ENCODE measurements around the gene FGD2. TPM values are rescaled to one million over a fixed set of nuclear protein-coding genes. Genes with fewer than 3 reads are reported as not detected.
"Not testable (repeated sequence)": the region's sequence is repeated elsewhere in the genome, so short reads cannot be mapped to it uniquely, and the experiment has no call there.

The FGD2 gene
- total RNA-seq, 1 donor from 2014 or later, result 5.4 TPM

DNA sequence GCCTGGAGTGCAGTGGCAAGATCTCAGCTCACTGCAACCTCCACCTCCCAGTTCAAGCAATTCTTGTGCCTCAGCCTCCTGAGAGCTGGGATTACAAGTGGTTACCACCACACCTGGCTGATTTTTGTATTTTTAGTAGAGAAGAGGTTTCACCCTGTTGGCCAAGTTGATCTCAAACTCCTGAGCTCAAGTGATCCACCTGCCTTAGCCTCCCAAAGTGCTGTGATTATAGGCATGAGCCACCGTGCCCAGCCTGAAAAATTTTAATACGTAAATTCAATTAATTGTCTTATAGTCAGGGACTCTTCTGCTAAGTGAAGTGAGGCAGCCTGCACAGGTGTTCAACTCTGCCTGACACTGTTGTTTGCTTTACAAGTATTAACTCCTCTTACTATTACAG lies 15.1 kb upstream of the FGD2 start:
- DNase-seq, result not testable (repeated sequence)

DNA sequence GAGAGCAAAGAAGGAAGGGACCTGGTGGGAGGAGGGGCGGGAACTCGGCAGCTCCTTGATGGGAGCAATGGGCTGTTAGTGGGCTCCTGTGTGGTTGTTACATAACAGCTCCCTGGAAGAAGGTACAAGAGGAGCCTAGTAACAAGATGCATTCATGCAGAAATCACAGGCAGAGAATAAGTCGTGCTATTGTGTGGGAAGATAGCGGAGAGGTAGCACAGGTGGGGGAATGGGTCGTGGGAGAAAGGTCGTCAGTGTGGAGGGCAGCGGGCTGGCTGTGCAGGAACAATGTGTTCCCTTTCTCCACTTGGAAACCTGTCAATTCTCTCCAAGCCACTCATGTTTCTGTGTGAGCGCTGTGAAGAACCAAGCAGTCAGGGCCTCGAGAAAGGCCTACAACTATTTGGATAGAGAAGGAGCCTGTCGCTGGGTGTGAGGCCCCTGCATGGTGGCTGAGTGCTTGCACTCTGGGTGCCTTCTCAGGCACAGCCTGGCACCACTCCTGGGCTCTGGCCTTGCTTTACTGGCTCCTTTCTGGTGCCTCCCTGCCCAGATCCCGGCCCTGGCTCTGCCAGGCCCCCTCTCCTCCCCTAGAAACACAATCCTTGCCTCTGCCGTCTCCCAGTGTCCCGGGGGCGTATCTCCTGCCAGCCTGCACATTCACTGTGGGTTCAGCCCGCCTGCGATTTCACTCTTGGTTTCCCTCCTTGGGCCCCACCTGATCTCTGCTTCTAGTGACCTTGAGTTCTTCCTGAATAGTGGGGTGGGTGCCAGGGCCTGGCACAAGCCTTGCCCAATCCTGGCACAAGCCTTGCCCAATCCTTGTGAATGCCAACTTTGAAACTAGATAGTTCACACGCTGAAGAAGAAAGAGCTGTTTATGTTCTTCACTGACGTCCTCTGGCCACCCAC lies 7.4 kb upstream of the FGD2 start:
- DNase-seq, result no peak

DNA sequence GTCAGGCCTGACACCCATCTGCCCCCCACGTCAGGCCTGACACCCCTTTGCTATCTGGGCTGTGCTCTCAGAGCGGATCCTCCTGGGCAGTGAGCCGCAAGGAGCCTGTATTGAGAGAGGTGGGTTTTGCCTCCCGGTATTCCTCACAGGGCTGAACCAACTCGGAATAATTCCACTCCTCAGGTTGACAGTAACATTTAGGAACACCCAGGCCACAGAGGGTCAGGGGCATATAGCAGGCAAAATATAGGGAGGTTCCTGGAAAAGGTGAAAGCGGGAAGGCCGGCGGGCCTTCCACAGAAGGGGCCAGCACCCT lies 6.8 kb upstream of the FGD2 start:
- no peak for DNase-seq

DNA sequence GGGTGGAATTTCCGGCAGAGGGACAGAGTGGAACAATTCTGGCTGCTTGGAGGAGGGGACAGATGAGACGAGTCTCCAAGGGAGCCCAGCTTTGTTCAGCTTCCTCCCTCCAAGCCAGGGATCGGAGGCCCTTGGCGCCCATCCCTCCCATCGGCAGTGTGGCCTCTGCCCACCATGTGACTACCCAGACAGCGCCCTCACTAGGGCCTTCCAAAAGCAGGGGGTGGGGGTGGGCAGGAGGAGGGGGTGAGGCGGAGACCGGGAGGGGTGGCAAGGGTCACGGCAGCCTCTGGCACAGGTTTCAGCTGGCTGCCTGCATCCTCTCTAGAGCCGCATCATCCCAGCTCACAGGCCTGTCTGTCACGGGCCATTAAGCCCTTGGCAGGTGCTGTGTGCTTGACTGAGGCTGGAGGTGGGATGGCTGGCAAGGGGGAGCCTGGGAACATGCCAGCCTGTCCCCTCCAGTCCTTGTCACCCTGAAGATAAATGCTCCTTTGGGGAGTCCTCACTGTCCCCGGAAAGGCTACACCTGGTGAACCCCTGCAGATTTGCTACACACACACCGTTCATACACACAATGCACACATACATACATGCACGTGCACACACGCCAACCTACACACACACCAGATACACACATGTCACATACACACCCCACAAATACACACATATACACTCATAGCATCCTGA lies 6.2 kb upstream of the FGD2 start:
- no peak for DNase-seq

DNA sequence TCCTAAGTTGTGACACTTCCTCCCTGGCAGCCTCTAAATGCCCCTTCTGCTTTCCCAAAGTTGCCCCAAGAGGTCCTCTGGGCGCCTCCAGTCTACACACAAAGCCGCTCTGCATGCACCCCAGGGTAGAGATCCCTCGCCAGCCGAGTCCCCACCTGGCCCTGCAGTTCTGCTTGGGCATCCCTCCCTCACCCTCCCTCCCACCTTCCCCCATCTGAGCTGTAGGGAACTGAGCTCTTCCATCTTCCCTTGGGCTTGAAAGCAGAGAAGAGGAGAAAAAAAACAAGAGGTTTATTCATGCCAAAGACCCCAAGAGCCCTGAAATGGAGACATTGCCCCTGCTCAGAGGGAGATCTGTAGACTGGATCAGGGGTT lies 5.7 kb upstream of the FGD2 start:
- no peak for DNase-seq

DNA sequence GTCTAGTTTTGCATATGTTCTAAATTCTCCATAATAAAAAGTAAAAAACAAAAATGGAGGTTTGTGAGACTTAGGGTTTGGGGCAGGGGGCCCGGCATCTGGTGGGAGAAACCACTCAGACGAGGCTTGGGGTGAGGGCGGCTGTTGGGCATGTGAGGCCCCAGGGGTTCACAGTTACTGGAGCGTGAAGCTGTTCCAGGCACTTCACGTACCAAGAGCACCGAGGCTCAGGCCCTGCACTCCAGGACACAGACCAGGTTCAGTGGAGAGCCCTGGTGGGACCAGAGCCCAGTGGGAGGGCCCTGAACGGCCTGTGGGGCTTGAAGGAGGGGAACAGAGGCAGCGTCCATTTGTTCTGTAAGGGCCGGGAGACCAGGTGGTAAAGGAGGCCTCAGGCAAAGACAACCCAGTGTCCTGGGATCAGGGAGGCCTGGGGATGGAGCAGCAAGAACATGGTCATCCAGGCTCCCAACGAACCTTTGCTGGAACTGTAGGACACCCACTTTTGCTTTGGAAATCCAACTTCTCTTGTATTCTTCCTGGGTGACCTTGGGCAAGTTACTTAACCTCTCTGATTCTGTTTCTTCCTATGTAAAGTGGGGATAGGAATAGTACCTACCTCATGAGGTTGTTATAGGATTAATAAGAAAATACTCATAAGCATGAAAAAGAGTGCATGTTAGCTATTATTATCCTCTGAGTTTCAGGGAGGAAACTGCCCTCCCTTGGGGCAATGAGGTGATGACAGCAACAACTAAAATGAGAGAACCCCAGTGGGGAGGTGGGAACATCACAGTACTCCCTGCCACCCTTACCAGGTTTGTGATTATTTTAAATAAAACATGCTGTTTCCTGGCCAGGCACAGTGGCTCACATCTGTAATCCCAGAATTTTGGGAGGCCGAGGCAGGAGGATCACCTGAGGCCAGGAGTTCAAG lies 1.1 kb upstream of the FGD2 start:
- DNase-seq, result no peak

DNA sequence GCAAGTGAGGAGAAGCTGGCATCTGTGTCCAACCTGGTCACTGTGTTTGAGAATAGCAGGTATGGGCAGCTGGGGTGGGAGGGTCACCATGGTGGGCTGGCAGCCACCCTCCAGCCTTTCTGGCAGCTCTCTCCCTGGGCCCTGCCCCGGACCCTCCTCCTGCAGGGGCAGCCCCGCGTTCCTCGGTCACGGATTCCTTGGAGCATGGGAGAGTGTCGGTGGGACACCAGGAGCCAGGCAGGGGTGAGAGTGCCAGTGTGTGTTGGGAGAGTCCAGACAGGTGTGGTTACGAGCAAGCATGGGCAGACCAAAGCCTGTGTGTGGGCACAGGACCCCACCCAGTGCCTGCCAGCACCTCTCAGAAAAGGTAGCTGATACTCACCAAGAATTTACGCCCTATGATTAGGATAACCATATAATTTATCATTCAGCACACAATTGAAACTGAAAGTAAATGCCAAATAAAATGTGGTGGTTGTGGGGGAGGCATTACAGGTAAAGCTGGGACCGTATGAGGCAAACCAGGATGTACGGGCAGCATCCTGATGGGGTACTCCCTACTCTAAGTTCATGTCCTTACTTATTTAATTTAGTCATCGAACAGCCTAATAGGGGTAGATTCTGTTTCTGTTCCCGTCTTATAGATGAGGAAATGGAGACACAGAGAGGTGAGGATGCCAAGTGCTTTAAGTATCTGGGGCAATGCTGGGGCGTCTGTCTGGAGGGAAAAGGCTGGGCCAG lies 542 bp downstream of the FGD2 start:
- DNase-seq, result no peak

DNA sequence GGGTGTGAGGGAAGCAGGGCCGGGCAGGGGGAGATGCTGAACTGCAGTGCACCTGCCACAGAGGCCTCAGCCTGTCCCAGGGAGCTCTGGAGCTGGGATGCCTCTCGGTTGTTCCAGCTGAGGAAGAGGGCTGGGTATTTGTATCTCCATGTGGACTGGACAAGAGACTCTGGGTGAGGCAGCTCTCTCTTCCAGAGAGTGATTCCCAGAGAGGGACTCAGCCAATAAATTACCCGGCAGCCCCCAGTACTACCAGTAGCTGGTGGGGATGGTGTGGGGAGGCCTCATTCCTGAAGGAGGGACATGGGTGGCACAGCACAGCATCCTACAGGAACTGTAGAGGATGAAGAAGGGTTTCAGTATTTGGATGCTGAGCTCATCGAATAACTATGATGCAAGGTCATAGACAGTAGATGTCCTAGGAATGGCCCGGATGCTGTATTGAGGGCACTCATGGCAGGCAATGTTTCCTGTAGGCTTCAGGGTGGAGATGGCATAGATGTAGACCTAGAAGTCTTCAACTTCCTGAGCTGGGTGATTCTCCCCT lies 1.4 kb downstream of the FGD2 start:
- no peak for DNase-seq

DNA sequence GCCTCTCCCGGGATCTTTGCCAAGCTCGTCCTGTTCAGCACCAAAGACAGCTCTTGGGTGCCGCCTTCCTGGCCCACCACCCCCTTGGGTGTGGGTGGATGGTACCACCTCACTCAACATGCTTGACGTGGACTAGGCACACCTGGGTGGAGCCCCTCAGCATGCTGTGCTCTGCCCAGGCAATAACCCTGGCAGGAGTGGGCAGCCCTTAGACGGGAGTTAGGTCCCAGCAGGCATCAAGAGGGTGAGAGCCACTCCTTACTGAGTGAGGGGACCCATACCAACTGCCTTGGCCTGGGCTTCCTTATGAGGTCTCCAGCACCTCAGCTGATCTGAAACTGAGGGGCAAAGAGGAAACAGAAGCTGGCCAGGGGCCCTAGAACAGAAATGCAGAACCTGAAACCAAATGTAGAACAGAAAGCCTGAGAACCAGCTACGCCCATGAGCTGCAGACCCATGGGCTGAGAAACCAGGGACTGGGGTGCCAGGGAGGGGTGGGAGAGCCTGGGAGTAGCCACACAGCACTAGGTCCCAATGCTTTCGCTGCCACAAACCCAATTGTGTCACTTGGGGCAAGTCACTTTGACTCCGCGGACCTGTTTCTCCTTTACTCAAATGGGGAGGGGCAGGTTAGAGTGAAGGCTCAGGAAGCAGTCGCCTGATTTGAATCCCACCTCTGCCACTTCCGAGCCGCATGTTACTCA lies 2.0 kb downstream of the FGD2 start:
- DNase-seq, result no peak

DNA sequence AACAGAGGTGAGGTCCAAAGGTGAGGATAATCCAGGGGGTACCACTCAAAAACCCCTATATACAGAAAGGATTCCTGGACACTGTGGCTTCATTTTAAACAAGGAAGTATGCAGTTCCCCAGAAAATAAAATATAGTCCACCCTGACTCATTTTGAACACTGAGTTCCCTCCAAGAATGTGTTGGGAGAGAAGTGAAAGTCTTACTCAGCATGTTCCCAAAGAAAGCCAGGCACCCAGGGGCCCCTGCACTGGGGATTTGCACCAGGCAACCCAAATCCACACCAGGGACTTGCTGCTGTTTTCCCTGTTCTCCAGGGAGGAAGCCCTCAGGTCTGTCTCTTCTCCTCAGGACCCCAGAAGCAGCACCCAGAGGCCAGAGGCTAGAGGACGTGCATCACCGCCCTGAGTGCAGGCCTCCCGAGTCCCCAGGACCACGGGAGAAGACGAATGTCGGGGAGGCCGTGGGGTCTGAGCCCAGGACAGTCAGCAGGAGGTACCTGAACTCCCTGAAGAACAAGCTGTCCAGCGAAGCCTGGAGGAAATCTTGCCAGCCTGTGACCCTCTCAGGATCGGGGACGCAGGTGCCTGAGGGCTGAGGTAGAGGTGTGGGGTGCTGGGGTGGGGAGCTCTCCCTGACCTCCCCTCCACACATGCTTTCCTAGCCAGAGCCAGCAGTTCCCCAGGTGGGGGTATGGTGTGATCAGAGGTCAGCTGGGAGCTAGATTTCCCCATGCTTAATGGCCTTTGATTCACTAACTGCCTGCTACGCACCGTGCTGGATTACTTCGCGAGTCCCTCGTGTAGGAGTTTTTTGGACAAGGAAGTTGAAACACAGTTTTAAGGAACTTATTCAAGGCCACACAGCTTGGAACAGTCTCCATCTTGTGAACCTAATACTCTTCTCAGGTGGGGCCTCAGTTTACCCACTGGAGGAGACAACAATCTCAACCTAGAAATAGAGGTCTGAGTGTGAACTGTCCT lies 3.3 kb downstream of the FGD2 start:
- no peak for DNase-seq

DNA sequence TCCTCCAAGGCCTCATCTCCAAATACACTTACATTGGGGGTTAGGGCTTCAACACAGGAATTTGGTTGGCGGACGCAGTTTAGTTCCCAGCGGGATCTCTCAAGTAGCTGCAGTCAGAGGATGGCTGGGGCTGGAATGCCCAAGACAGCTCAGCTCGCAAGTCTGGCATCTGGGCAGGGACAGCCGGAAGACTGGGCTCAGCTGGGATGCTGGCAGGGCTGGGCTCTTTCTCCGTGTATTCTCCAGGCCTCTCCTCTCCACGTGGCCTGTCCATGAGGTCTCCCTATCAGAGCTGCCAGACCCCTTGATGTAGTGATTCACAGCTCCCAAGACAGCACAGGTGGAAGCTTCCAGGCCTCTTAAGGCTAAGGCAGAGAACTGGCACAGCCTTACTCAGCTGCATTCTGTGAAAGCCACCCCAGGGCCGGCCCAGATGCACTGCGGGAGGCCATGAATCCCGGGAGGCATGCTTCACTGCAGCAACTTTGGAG lies 5.0 kb downstream of the FGD2 start:
- no peak for DNase-seq

DNA sequence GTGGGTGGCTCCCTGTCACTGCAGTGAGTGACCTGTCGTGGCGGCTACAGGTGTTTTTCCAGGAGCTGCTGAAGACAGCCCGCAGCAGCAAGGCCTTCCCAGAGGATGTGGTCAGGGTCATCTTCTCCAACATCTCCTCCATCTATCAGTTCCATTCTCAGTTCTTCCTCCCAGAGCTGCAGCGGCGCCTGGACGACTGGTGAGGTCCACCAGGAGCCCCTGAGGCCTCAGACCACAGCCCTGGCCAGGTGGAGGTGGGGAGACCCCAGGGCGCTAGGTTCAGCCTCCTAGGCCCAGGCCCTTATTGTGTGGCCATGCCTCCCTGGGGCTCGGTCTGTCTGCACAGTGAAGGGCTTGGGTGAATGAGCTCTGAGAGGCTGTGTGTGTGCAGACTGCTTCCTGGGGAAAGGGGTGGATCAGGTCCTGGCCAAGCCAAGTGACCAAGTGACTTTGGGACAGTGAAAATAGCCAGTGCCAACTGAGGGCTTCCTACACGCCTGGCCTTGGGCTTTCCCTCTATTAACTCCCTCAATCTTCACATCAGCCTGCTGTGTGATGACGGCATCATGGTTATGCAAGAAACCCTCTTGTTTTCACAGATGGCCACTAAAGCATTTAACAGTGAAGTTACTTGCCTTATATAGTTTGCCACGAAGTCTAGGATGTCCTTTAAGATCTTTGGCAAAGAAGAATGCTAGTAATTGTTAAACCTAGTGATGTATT lies 6.4 kb downstream of the FGD2 start:
- no peak for DNase-seq

DNA sequence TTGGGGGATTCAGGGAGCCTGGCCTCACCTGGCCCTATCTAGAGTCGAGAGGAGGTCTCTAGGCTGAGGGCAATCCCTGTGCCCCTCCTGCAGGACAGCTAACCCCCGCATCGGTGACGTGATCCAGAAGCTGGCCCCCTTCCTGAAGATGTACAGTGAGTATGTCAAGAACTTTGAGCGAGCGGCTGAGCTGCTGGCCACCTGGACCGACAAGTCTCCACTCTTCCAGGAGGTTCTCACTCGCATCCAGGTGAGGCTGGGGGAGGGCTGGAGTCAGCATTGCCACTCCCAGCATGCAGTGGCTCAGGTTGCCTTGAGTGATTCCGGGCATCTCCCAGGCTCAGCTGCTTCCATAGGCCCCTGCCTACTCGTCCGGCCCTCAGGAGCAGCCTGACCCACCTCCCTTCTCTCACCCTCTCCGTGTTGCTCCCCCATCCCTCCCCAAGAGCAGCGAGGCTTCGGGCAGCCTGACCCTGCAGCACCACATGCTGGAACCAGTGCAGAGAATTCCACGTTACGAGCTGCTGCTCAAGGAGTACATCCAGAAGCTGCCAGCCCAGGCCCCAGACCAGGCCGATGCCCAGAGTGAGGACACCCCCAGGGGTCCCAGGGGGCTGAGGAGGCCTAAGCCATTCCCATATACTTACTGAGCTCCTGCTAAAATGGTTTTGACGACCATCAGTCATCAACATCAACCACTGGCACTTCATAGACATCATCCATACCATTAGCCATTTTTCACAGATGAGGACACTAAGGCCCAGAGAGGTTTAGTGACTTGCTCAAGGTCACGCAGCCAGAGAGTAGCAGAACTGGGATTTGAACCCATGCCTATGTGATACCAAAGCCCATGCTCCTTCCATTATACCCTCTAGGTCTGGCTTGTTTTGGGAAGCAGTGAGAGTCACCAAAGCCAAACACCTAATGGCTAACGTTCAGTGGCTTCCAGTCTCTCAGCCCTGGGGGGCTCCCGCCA lies 8.3 kb downstream of the FGD2 start:
- no peak for DNase-seq

DNA sequence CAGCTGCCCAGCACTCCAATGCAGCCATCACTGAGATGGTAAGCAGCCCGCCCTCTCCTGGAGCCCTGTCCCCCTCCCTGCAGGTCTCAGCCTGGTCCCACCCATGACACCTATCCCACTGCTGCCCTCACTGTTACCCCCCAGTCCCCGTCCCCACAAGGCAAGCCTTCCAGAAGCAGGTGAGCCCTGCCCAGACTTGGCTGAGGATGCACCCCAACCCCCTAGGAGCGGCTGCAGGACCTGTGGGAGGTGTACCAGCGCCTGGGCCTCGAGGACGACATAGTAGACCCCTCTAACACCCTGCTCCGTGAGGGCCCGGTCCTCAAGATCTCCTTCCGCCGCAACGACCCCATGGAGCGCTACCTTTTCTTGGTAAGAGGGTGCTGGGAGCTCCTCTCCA lies 9.2 kb downstream of the FGD2 start:
- no peak for DNase-seq

DNA sequence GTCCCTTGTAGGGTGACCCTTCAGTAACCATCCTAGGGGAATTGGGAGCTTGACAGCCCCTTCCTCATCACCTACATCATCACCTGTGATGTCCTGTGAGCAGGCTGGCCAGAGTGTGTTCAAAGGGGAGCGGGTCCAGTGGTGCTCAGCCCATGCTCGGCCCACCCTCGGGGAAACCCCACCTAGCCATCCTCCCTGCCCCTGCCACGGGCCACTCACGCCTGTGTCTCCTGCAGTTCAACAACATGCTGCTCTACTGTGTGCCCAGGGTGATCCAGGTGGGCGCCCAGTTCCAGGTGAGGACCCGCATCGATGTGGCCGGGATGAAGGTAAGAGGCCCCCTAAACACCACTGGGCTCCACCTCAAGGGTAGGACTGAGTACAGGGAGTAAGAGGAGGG lies 10.1 kb downstream of the FGD2 start:
- no peak for DNase-seq

DNA sequence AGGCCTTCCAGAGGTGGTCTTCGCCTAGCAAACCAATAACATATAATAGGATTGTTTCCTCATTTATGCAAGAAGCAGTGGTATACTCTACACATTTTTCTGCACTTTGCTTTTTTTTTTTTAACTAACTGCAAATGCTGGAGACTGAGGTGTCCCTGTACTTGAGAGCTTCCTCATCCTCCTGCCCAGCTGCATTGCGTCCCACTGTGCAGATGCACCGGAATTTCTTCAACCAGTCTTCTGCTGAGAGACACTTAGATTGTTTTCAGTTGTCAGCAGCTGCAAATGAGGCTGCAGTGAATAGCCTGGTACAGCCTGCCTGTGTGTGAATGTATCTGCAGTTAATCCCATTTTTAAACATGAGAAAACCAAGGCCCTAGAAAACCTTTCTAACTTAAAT lies 11.5 kb downstream of the FGD2 start:
- DNase-seq, result no peak

DNA sequence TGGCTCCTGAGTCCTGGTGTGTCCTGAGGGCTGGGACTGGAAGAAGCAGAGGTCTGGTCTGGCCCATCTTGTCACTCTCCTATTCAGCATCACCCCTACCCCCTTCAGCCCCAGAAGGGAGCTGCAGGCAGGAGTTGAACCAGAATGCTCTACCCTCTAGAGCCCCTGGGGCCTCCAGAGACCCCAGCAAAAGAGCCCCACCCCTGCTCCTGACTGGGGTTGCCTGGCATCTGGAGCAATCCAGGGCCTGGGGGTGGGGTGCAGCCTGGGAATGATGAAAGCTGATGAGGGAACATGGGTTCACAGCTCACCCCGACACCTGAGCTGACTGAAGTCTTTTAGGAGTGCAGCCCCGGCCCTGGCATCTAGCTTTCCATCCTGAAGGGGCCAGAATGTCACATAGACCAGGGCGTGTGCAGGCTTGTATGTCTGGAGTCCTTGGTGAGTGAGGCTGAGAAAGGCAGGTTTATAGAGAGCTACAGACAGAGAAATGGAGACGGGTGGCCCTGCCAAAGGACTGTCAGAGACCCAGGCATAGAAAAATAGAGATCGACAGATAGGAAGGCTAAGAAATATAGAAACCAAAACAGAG lies 12.2 kb downstream of the FGD2 start:
- no peak for DNase-seq

Measured in skin of body (tissue), 2 donors.